ENCODE results near the gene MFSD8. TPM values are rescaled to one million over a fixed set of nuclear protein-coding genes. Genes with fewer than 3 reads are reported as not detected.
"Not testable (repeated sequence)": the region's sequence is repeated elsewhere in the genome, so short reads cannot be mapped to it uniquely, and the experiment has no call there.

Gene MFSD8
- 10 to 100 TPM in 1 of 2 donors, 1 to 10 TPM in 1; 9.8 to 10.5 TPM for total RNA-seq
- long read RNA-seq, full-length matches to known transcripts, result 9 of 15 reads
- long read RNA-seq, partial matches to known transcripts, result 4 of 15 reads
- long read RNA-seq, other reads (novel, unspliced or antisense), result 2 of 15 reads

- peak; percentile 96 to 99 for ATAC-seq
- intact Hi-C loops (cut with DNase I), result loop anchor here in 1 of 2 donors (10.0 kb wide), 1 partner anchor 100 kb away; the partner anchor contains the start of gene LARP1B
- peak; percentile 100 for DNase-seq
These were observed at the start of gene MFSD8, which contains the start of gene ABHD18 for GRCh38 chr4:127965062-127965802. Gene MFSD8 (minus strand): TSS chr4:127965173. CDS start chr4:127965133, 40 bp downstream. Gene ABHD18 (plus strand): TSS chr4:127965406. CDS start chr4:127982956, 17,550 bp downstream.

GRCh38 chr4:128009428-128009827, 44.5 kb upstream of the MFSD8 start:
- DNase-seq (no peak), ATAC-seq (no peak)
- intact Hi-C loops (cut with DNase I), result no loop called here

- intact Hi-C loops (cut with DNase I), result no loop called here
- DNase-seq, result no peak
- no peak for ATAC-seq
These were observed 41.6 kb upstream of the MFSD8 start for GRCh38 chr4:128006592-128006991.

- no peak for DNase-seq
- intact Hi-C loops (cut with DNase I), result no loop called here
- ATAC-seq, result peak in 1 of 2 donors; percentile 67
These were observed 32.8 kb upstream of the MFSD8 start for GRCh38 chr4:127997534-127998388.

GRCh38 chr4:127996521-127996920, 31.5 kb upstream of the MFSD8 start:
- DNase-seq; intact Hi-C loops (cut with DNase I); ATAC-seq: not testable (repeated sequence)

- DNase-seq (no peak), ATAC-seq (no peak)
- intact Hi-C loops (cut with DNase I), result no loop called here
These were observed 30.8 kb upstream of the MFSD8 start for GRCh38 chr4:127995776-127996175.

- intact Hi-C loops (cut with DNase I), result no loop called here
- DNase-seq (no peak), ATAC-seq (no peak)
These were observed 28.2 kb upstream of the MFSD8 start for GRCh38 chr4:127993151-127993550.

- intact Hi-C loops (cut with DNase I), result no loop called here
- ATAC-seq (no peak), DNase-seq (no peak)
These were observed 23.7 kb upstream of the MFSD8 start for GRCh38 chr4:127988638-127989037.

GRCh38 chr4:127985989-127986388, 21.0 kb upstream of the MFSD8 start:
- intact Hi-C loops (cut with DNase I), result no loop called here
- DNase-seq, result no peak
- ATAC-seq, result no peak

GRCh38 chr4:127982445-127982844, 17.5 kb upstream of the MFSD8 start:
- intact Hi-C loops (cut with DNase I), result no loop called here
- ATAC-seq (no peak), DNase-seq (no peak)

- DNase-seq (no peak), ATAC-seq (no peak)
- intact Hi-C loops (cut with DNase I), result no loop called here
These were observed 14.0 kb upstream of the MFSD8 start for GRCh38 chr4:127978930-127979329.

- ATAC-seq, result no peak
- intact Hi-C loops (cut with DNase I), result no loop called here
- DNase-seq, result no peak
These were observed 10.3 kb upstream of the MFSD8 start for GRCh38 chr4:127975121-127975770.

- intact Hi-C loops (cut with DNase I); ATAC-seq; DNase-seq: not testable (repeated sequence)
These were observed 6.0 kb upstream of the MFSD8 start for GRCh38 chr4:127970925-127971324.

GRCh38 chr4:127968586-127968985, 3.6 kb upstream of the MFSD8 start:
- ATAC-seq (no peak), DNase-seq (no peak)
- intact Hi-C loops (cut with DNase I), result loop anchor here in 1 of 2 donors (10.0 kb wide), 1 partner anchor 96 kb away; the partner anchor contains the start of gene LARP1B

- intact Hi-C loops (cut with DNase I), result loop anchor here in 1 of 2 donors (10.0 kb wide), 1 partner anchor 98 kb away; the partner anchor contains the start of gene LARP1B
- DNase-seq, result no peak
- ATAC-seq, result no peak
These were observed 2.3 kb upstream of the MFSD8 start for GRCh38 chr4:127967141-127967775.

- DNase-seq (peak; percentile 35), ATAC-seq (peak; percentile 9 to 18)
- intact Hi-C loops (cut with DNase I), result loop anchor here in 1 of 2 donors (10.0 kb wide), 1 partner anchor 99 kb away; the partner anchor contains the start of gene LARP1B
These were observed 816 bp upstream of the MFSD8 start for GRCh38 chr4:127965803-127966175.

- intact Hi-C loops (cut with DNase I), result loop anchor here in 1 of 2 donors (10.0 kb wide), 1 partner anchor 100 kb away; the partner anchor contains the start of gene LARP1B
- peak; percentile 25 for DNase-seq
These were observed 429 bp downstream of the MFSD8 start for GRCh38 chr4:127964426-127965061.

More at GRCh38 chr4:127964426-127965061, 429 bp downstream of the MFSD8 start:
- ATAC-seq, result peak; percentile 21 to 49

Data from left cardiac atrium (tissue), 4 donors.